SK-N-SH treated with all-trans-retinoic acid at 6 μM for 48 hours (cell line): ENCODE data around the gene C3orf22.

Experiments used
- BACH2 ChIP-seq: fragments of 250-450 bp; sonication (Bioruptor Pico); IDR thresholded peaks from 2 replicates; pipeline ENCODE4 v1.9.0; 2021; ENCODE audit warnings: mild to moderate bottlenecking, borderline replicate concordance
- RARB ChIP-seq: fragments of 250-450 bp; sonication (Bioruptor Pico); IDR thresholded peaks from 2 replicates; pipeline ENCODE4 v1.8.0; 2021; ENCODE audit warnings: mild to moderate bottlenecking, moderate library complexity
- TSHZ2 ChIP-seq: fragments of 250-450 bp; sonication (Bioruptor Pico); IDR thresholded peaks from 2 replicates; pipeline ENCODE4 v1.5.0; 2020; ENCODE audit warnings: mild to moderate bottlenecking, moderate library complexity

GRCh38 chr3:126512026-126512425 lies 46.7 kb downstream of the C3orf22 start:
- TF ChIP-seq BACH2 (CRISPR knock-in tag) (no peak), RARB (no peak), TSHZ2 (no peak)
